GM12878 (cell line): ENCODE data around the gene CNTNAP2. TPM values are rescaled to one million over a fixed set of nuclear protein-coding genes. Genes with fewer than 3 reads are reported as not detected.

Experiments used
- ATAC-seq: fragments of 200-7000 bp; cut with Tn5 transposase; 3 replicates; pipeline ENCODE4 v1.9.1; 2020; ENCODE audit warnings: mild to moderate bottlenecking, moderate library complexity
- BruUV-seq: library from RNA; stranded (reverse); fragments of 400-500 nt; replicated peaks from 2 replicates; lab custom pipeline; 2021; lab: Mats Ljungman, UMichigan
- CTCF ChIA-PET: fragments of 300-600 bp; sonication (Branson Sonifier 250); formaldehyde crosslinking; extraction: SDS; loops from one replicate; lab custom pipeline; 2021; ENCODE audit warnings: inconsistent platforms; lab: Yijun Ruan, JAX
- POLR2A ChIA-PET: fragments of 350-600 bp; formaldehyde crosslinking; extraction: SDS; loops from one replicate; lab custom pipeline; 2021; ENCODE audit warnings: inconsistent platforms; lab: Charles Lee
- RAD21 ChIA-PET: fragments of 300-600 bp; sonication (Branson Sonifier 250); formaldehyde crosslinking; loops from one replicate; lab custom pipeline; 2023; ENCODE audit warnings: antibody characterized with exemption; ENCODE audit not compliant: unreplicated experiment; lab: Charles Lee
- SMC1A ChIA-PET: fragments of 300-600 bp; sonication (Branson Sonifier 250); formaldehyde crosslinking; loops from one replicate; lab custom pipeline; 2023; ENCODE audit not compliant: unreplicated experiment, uncharacterized antibody; lab: Charles Lee
- DNase-seq: peaks from one replicate; pipeline ENCODE4 v3.0.0-alpha.2; 2011; ENCODE audit warnings: low read depth, low spot score
- FAIRE-seq: peaks from 3 replicates; lab custom pipeline; 2011; peaks lifted over from hg19 to GRCh38; lab: Jason Lieb, UNC
- H2AFZ ChIP-seq: 2 replicates; pipeline ENCODE4 v1.6.0; 2011; ENCODE audit warnings: low read depth, low read length, control low read depth; ENCODE audit not compliant: control insufficient read depth
- H3K27ac ChIP-seq: 2 replicates; pipeline ENCODE4 v1.5.1; 2011; ENCODE audit warnings: control low read depth; ENCODE audit not compliant: control insufficient read depth, insufficient read depth
- H3K27me3 ChIP-seq, 2 experiments: replicated peaks in 1 of 2; 2 replicates each; pipeline versions ENCODE4 v1.6.0 to v1.6.1; 2011; ENCODE audit warnings: low read length in 1 of 2; ENCODE audit not compliant: control insufficient read depth in 2 of 2, insufficient read depth in 2 of 2
- H3K36me3 ChIP-seq, 2 experiments: 2 replicates each; pipeline ENCODE4 v1.5.1; 2011; ENCODE audit warnings: low read length in 1 of 2; ENCODE audit not compliant: control insufficient read depth in 2 of 2, insufficient read depth in 2 of 2
- H3K4me1 ChIP-seq: 2 replicates; pipeline ENCODE4 v1.6.1; 2011; ENCODE audit warnings: mild to moderate bottlenecking, low read length, moderate library complexity, mixed read lengths; ENCODE audit not compliant: control insufficient read depth, insufficient read depth
- H3K4me2 ChIP-seq: 2 replicates; pipeline ENCODE4 v1.6.0; 2011; ENCODE audit warnings: control low read depth; ENCODE audit not compliant: control insufficient read depth, insufficient read depth
- H3K4me3 ChIP-seq: fragments of 200-600 bp; sonication (generic); 2 replicates; pipeline ENCODE4 v1.5.1; 2016
- H3K79me2 ChIP-seq: 2 replicates; pipeline ENCODE4 v1.6.0; 2011; ENCODE audit warnings: low read length; ENCODE audit not compliant: control insufficient read depth, insufficient read depth
- H3K9ac ChIP-seq: 2 replicates; pipeline ENCODE4 v1.8.0; 2011; ENCODE audit warnings: low read length, control low read depth, mixed read lengths; ENCODE audit not compliant: control insufficient read depth, insufficient read depth
- H3K9me3 ChIP-seq: replicated peaks from 3 replicates; pipeline ENCODE4 v1.5.1; 2011; ENCODE audit warnings: mild to moderate bottlenecking, low read length; ENCODE audit not compliant: control insufficient read depth, insufficient read depth
- H4K20me1 ChIP-seq: 2 replicates; pipeline ENCODE4 v1.6.0; 2011; ENCODE audit not compliant: control insufficient read depth, insufficient read depth
- BCL3 ChIP-seq: IDR thresholded peaks from 2 replicates; pipeline ENCODE4 v1.6.1; 2011; ENCODE audit warnings: borderline replicate concordance, low read depth, mild to moderate bottlenecking, moderate library complexity, low read length; ENCODE audit not compliant: insufficient read depth, poor library complexity, severe bottlenecking
- CBX3 ChIP-seq: fragments of 200-600 bp; sonication (generic); IDR thresholded peaks from 2 replicates; pipeline ENCODE4 v1.6.1; 2016; ENCODE audit warnings: low read depth, borderline replicate concordance
- E2F4 ChIP-seq: IDR thresholded peaks from 2 replicates; pipeline ENCODE4 v1.6.1; 2012; ENCODE audit warnings: low read depth, low read length, improper control_type of control experiment
- IKZF2 ChIP-seq, 2 experiments: fragments of 450-650 bp; IDR thresholded peaks; 2 replicates each; pipeline ENCODE4 v1.6.1; 2017; ENCODE audit warnings: mild to moderate bottlenecking in 2 of 2, moderate library complexity in 2 of 2
- KLF5 ChIP-seq: fragments of 450-650 bp; IDR thresholded peaks from 2 replicates; pipeline ENCODE4 v1.6.1; 2014; ENCODE audit warnings: mild to moderate bottlenecking; ENCODE audit not compliant: partially characterized antibody
- MTA2 ChIP-seq: fragments of 450-650 bp; IDR thresholded peaks from 2 replicates; pipeline ENCODE4 v1.6.1; 2016; ENCODE audit warnings: low read depth, mild to moderate bottlenecking, moderate library complexity
- MYB ChIP-seq: fragments of 150-350 bp; IDR thresholded peaks from 2 replicates; pipeline ENCODE4 v1.6.1; 2014; ENCODE audit warnings: mild to moderate bottlenecking, low read depth, low read length, borderline replicate concordance
- SKIL ChIP-seq: fragments of 450-650 bp; IDR thresholded peaks from 2 replicates; pipeline ENCODE4 v1.6.1; 2017; ENCODE audit warnings: mild to moderate bottlenecking, low read depth, inconsistent platforms; ENCODE audit not compliant: poor library complexity, severe bottlenecking
- WGBS: methylation state at CpG from one replicate; pipeline ENCODE4 v1.1.6; 2016; ENCODE audit warnings: low lambda C conversion rate; ENCODE audit not compliant: insufficient replicate concordance, insufficient coverage; ENCODE audit errors: missing lambda C conversion rate; 5-methylcytosine and 5-hydroxymethylcytosine counted together
- in situ Hi-C: fragments of 300-500 bp; cut with MboI; formaldehyde crosslinking; loops from 9 replicates; pipeline ENCODE4 v1.14.3; 2018; ENCODE audit warnings: mixed read lengths
- intact Hi-C: fragments of 100-400 bp; cut with micrococcal nuclease; formaldehyde crosslinking; loops from one replicate; pipeline ENCODE4 v1.14.2; 2022; ENCODE audit not compliant: unreplicated experiment
- polyA plus RNA-seq, 11 experiments: library from polyadenylated mRNA; depleted of rRNA in 4 of 11; unstranded in 6 of 11; stranded (reverse) in 5 of 11; fragments of >200 nt; fragmentation: Nextera tagmentation in 4 of 11; fragmentation: Illumina TruSeq in 1 of 11; extraction: Ambion mirVana in 4 of 11; extraction: Trizol in 1 of 11; gene quantifications; 1 replicate in 1 of 11; 2 replicates in 10 of 11; pipeline versions ENCODE4 v1.2.1 to v1.2.3, GENCODE V29; 2011 to 2016; ENCODE audit warnings: inconsistent platforms in 2 of 11, missing spikeins in 2 of 11, low read depth in 1 of 11
- total RNA-seq, 4 experiments: library from RNA; depleted of rRNA in 3 of 4; stranded (reverse); fragments of >200 nt in 3 of 4; fragmentation: Illumina TruSeq in 1 of 4; extraction: Trizol in 1 of 4; gene quantifications; 2 replicates each; pipeline versions ENCODE4 v1.2.1 to v1.2.3, GENCODE V29; 2013 to 2021

Gene CNTNAP2
- total and polyA plus RNA-seq, 10 of the 15 experiments (the other 5 are each of a cell fraction or from before 2014, with no cell fraction given), result 0.03 to 0.08 (median 0.03) TPM; not detected in 7

- ChIA-PET CTCF (no interaction called here), RAD21 (no interaction called here), SMC1A (interaction anchor here (0.9 to 1.2 kb wide), 2 partner anchors 11 to 194 kb away, joined by 3 to 4 read pairs; no protein-coding TSS in a partner anchor), POLR2A (no interaction called here)
- Histone ChIP-seq H4K20me1 (no peaks in the 10 kb centered on the region), H3K36me3 (no peaks in the 10 kb centered on the region), H3K4me3 (no peak overlapping the region), H3K4me2 (no peak overlapping the region), H3K79me2 (no peaks in the 10 kb centered on the region), H2AFZ (no peak overlapping the region), H3K27ac (no peak overlapping the region), H3K9ac (no peak overlapping the region), H3K9me3 (no peaks in the 10 kb centered on the region), H3K4me1 (no peaks in the 10 kb centered on the region), H3K27me3 (no peaks in the 10 kb centered on the region)
- BruUV-seq, result no TSS peak
- no peak for ATAC-seq
- no peak for TF ChIP-seq E2F4
- TF ChIP-seq IKZF2 (IDR thresholded peaks at IDR 0.05), result no peak
- TF ChIP-seq MYB, result no peak
- no peak for TF ChIP-seq KLF5
- TF ChIP-seq CBX3, result no peak
- DNase-seq, result no peak
- FAIRE-seq, result no peak
- in situ Hi-C loops (no loop called here), intact Hi-C loops (no loop called here)
Observed at GRCh38 chr7:148458263-148458662, 2341.7 kb downstream of the CNTNAP2 start.

- Histone ChIP-seq H3K36me3 (no peaks in the 10 kb centered on the region), H3K4me1 (no peaks in the 10 kb centered on the region), H2AFZ (no peak overlapping the region), H3K27ac (no peak overlapping the region), H3K4me3 (no peak overlapping the region), H3K27me3 (no peaks in the 10 kb centered on the region), H3K4me2 (no peak overlapping the region), H3K79me2 (no peaks in the 10 kb centered on the region), H3K9me3 (no peaks in the 10 kb centered on the region), H4K20me1 (no peaks in the 10 kb centered on the region), H3K9ac (no peak overlapping the region)
- in situ Hi-C loops (no loop called here), intact Hi-C loops (no loop called here)
- SMC1A ChIA-PET, result no interaction called here
- no peak for FAIRE-seq
- no peak for DNase-seq
- RAD21 ChIA-PET, result no interaction called here
- WGBS, result 38% methylated on average over 4 of the region's 4 CpGs
- CTCF ChIA-PET, result no interaction called here
- BruUV-seq, result no TSS peak
- no peak for TF ChIP-seq SKIL
- TF ChIP-seq MTA2, result no peak
- peak; percentile 9 for TF ChIP-seq BCL3
- ATAC-seq, result no peak
- POLR2A ChIA-PET, result no interaction called here
Observed at GRCh38 chr7:148461392-148462179, 2345.0 kb downstream of the CNTNAP2 start.
